Stimulated activated CD4-positive, alpha-beta T cell treated with anti-CD3 and anti-CD28 coated beads, Interleukin-4, amount 100 ng/mL, for 1 hour (primary cell): ENCODE results near the gene ST8SIA2.

Experiments used
- DNase-seq: peaks from one replicate; pipeline ENCODE4 v3.0.0-alpha.2; 2020

ST8SIA2 gene

GRCh38 chr15:92400573-92400972 is 6.9 kb downstream of the ST8SIA2 start:
- DNase-seq: no peak

- no peak for DNase-seq
These were observed 7.5 kb downstream of the ST8SIA2 start for GRCh38 chr15:92400980-92401787.

- DNase-seq: no peak
These were observed 9.1 kb downstream of the ST8SIA2 start for GRCh38 chr15:92402751-92403150.

DNA sequence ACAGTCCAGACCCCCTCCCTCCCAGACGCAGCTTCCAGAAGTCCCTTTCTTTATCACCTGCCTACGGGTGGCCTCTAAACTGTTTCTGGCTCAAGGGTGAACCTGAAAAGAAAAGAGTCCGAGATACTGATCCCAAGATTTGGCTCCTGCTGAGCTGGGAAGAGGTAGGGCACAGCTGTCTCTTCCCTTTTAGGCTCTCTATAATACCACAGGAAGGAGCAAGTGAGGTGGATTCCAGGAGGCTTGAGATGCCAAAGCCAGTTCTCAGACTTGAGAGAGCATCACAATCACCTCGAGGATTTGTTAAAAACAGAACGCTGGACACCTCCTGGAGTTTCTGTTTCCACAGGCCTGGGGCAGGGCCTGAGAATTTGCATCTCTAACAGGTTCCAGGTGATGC is 12.3 kb downstream of the ST8SIA2 start:
- no peak for DNase-seq

DNA sequence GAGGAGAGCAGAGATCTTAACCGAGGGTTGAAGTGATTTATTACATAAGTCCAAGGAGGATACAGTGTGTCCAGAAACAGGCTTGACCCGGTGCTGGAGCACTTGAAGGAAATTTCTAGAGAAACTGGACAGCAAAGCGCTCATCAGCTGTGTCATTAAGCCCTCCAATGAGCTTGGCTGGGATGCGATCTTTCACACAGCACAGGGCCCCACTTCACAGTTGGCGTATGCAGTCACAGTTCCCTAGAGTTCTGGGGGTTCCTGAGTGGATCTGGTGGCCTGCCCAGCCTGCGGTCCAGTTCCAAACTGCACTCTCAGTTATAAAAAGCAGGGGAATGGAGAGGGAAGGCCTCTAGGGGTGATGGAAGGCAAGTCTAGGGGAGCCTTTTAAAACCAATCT is 13.6 kb downstream of the ST8SIA2 start:
- DNase-seq: no peak

DNA sequence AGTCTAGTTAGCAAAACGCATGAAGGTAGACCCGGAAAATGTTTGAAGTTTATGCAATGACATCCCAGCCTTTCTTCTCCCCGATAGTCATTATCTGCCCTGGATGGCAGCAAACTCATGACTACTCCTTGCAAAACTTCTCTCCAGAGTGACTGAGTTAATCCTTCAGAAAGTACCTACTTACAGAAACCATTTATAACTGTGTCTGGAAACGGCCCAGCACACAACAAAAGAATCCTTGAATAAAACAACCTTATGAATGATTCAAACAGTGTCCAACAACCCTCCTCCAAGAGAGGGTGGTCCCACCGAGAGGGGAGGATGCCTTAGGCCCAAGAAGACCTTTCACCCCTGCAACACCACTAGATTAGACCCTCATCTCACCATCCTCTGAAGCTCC is 14.2 kb downstream of the ST8SIA2 start:
- no peak for DNase-seq

GRCh38 chr15:92409006-92409405 is 15.3 kb downstream of the ST8SIA2 start:
- DNase-seq: no peak

GRCh38 chr15:92409521-92409920 is 15.8 kb downstream of the ST8SIA2 start:
- no peak for DNase-seq

- no peak for DNase-seq
These were observed 16.9 kb downstream of the ST8SIA2 start for GRCh38 chr15:92410537-92410936.

GRCh38 chr15:92411256-92411655 is 17.6 kb downstream of the ST8SIA2 start:
- DNase-seq: no peak

- no peak for DNase-seq
These were observed 19.8 kb downstream of the ST8SIA2 start for GRCh38 chr15:92413510-92413909.

GRCh38 chr15:92415639-92416297 is 22.1 kb downstream of the ST8SIA2 start:
- DNase-seq: no peak

DNA sequence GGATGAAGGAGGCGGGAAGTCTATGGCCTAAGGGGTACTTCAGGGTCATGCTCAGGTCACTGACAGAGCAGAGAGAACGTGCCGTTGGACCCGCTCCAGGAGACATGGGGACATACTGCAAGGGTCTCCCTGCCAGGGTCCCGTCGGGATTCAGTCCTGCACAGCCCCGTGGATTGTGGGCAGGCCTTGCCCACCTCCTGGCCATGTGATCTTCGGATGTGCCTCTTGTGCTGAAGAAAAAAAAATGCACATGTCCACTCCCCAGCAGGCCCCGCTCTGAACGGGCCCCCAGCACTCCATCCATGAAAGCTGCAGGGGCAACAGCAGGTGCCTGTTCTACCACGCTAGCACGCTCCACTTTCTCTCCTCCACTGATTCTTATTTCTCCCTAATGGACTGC is 22.9 kb downstream of the ST8SIA2 start:
- no peak for DNase-seq

- no peak for DNase-seq
These were observed 24.0 kb downstream of the ST8SIA2 start for GRCh38 chr15:92417716-92418115.

DNA sequence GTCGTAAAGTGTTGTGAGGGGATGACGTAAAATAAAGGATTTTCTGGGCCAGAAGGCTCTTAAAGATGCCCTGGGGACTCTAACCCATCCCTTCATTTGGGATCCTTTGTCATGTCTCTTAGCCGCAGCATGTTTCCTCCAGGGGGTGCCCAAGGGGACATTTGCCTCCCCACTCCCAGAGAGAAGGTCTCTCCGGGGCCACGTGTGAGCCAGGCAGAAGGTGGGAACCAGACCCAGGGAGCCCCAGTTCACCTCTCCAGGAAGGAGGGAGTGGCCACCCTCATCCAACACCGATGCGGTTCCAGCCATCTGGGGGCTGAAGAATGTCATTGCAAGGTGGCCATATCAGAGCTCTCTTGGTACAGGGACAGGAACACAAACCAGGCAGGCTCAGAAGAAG is 25.2 kb downstream of the ST8SIA2 start:
- DNase-seq: no peak

DNA sequence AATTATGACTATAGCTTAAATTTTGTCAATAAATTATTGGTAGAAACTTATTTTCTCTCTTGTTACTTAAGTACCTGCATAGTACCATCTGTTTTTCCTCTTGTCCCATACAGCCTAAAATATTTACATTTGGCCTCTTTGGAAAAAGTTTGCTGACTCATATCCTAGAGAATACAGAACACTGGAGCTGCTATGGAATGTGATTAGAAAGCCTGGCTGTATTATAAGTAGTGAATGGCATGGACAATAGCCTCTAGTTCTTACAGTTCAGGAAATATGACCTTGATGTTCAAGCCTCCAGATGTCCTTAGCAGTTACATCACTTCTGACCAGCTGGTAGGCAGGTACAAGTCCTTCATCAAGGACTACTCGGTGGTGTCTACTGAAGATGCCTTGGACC is 28.3 kb downstream of the ST8SIA2 start:
- no peak for DNase-seq

DNA sequence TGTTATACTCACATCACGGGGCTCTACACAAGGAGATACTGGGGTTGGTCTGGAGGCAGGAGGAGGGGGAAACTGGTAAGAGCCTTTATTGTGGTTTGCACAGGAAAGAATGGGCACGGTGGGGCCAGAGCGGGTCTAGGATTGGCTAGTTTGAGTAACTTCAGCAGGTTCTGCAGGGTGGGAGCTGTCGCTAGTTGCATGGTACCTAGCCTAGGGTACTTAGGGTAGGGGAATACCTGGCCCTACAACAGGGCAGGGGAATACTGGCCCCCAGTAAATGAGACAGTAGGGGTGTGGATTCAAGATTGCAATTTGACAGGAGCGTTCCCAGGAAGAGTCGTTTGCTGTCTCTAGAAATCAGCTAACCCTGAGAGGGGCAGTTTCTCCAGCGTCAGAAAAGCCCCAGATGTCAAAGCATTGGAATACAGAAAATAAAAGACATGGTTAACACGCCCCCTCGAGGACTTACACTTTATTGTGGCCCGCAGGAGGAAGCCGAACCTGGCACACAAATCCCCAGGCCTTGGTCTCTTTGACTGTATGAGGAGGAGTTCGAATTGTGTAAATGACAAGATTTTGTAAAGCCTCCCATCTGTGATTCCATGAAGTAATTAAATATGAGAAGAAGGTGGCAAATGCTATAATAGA is 32.0 kb downstream of the ST8SIA2 start:
- DNase-seq: no peak

GRCh38 chr15:92429378-92430068 is 35.8 kb downstream of the ST8SIA2 start:
- DNase-seq: no peak

DNA sequence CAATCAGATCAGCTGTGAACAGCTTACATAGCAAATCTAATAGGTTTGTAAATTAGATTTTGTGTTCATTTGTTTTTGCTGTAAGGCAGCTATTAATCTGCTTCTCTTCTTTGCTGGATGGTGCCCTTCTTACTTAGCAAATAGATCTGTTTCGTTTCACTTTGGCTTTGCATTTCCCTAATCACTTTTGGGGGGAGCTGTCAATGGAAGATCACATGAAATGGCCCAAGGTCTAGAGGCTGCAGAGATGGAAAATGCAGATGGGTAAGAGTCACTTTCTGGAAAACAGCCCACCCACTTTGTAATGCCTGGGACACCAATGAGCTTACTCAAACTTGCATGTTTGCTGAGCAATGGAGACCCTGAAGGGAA is 36.4 kb downstream of the ST8SIA2 start:
- no peak for DNase-seq

GRCh38 chr15:92435145-92435544 is 41.5 kb downstream of the ST8SIA2 start:
- DNase-seq: no peak

DNA sequence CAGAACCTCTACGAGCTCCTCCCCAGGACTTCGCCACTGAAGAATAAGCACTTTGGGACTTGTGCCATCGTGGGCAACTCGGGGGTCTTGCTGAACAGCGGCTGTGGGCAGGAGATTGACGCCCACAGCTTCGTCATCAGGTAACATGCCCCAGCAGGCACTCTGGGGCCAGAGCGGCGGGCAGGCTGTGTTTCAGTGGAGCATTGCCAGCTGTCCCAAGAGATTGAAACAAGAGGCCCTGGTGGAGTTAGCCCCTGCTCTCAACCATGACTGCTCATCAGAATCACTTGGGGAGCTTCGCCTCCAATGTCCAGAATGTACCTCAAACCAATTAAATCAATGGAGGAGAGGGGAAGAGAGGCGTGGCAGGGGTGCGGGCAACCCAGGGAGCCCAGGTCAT is 44.8 kb downstream of the ST8SIA2 start:
- no peak for DNase-seq

GRCh38 chr15:92443381-92443780 is 49.7 kb downstream of the ST8SIA2 start:
- no peak for DNase-seq

DNA sequence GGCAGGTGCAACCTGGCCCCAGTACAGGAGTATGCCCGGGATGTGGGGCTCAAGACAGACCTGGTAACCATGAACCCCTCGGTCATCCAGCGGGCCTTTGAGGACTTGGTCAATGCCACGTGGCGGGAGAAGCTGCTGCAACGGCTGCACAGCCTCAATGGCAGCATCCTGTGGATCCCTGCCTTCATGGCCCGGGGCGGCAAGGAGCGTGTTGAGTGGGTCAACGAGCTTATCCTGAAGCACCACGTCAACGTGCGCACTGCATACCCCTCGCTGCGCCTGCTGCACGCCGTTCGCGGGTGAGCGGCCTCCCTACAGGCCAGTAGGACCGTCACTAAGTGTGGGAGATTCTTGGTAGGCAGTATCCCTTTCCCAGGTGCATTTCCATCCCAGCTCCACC is 51.0 kb downstream of the ST8SIA2 start:
- DNase-seq: no peak

DNA sequence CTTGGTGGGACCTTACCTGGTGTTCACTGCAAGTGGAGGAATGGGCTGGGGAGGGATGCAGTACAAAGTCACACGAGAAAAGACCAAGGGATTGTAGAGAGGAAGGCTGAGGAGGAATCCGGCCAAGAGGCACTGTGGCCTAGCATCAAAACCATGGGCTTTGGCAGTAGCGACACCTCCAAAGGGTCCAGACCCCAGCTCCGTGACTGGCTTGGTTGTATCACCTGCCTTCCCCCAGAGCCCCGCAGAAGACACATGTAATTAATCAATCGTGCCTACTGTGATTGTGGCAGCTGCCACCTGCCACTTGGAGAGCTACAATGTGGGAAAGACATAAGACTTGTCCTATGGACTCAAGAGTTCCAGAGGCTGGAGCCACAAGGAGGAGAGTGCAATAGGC is 54.7 kb downstream of the ST8SIA2 start:
- no peak for DNase-seq
